HG03469 (cell line): ENCODE data around the gene IKBKE.

Experiments used
- ATAC-seq: cut with Tn5 transposase; IDR thresholded peaks from one replicate; pipeline ENCODE4 v1.9.1; 2021; ENCODE audit warnings: mild to moderate bottlenecking, moderate library complexity, moderate number of reproducible peaks; ENCODE audit not compliant: unreplicated experiment

The IKBKE gene

GRCh38 chr1:206495011-206495461 lies 24.8 kb downstream of the IKBKE start:
- no peak for ATAC-seq

DNA sequence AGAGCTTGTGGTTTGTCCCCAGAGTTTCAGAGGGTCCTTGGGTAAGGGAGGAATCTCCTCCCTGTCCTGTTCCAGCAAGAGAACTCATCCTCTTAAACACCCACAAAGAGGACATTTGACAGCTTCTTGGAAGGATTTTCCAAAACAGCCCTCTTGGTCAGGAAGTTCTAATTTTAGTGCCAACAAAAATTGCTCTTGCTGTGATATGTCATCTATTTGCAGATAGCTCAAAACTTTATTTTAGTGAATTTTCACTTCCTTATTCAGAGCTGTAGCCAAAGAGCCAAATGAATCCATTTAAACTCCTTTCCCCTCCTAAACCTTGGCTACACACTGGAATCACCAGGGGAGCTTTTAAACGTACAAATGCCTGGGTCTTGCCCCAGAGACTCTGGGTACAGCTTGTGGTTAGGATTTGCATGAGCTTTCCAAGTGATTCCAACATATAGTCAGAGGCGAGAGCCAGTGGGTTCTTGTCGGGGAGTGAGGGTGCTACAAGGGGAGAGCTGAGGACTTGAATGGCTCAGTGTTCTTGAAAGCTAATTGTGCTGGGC lies 25.3 kb downstream of the IKBKE start:
- no peak for ATAC-seq

GRCh38 chr1:206496131-206496793 lies 26.0 kb downstream of the IKBKE start:
- no peak for ATAC-seq

DNA sequence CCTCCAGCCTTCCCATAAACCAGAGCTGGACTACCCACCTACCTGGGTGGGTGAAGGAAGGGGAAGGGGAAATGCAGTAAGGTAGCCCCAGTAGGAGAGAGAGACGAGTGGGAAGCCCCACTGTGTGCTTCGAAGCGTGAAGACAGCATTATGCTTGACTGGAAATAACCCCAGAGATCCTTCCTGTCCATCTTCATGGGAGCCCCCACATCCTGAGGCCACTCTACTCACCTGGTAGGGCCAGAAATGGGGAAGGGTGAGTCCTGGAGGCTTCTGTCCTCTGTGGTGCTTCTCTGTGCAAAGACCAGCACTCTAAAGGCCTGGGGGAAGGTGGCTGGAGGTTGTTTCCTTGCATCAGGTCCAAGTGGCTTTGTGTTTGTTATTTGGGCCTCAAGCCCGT lies 27.1 kb downstream of the IKBKE start:
- no peak for ATAC-seq

GRCh38 chr1:206497774-206498173 lies 27.5 kb downstream of the IKBKE start:
- ATAC-seq: no peak

DNA sequence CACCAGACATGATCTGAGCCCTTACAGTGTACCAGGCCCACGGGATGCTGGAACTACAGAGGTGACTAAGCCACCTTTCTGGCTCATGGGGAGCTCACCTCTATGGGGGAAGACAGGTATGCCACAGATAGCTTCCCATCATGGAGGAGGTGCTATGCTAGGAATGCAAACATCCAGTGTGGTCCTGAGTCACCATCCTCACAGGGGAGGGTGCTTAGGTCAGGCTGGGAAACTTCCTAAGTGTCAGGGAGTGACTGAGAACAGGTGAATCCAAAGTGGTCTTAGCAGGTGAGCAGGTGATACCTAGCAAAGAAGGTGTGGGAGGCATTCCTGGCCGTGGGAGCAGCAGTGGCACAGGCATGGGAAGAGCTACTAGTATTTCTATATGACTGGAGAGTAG lies 28.4 kb downstream of the IKBKE start:
- ATAC-seq: no peak

GRCh38 chr1:206500046-206500445 lies 29.8 kb downstream of the IKBKE start:
- no peak for ATAC-seq

- no peak for ATAC-seq
These were observed 31.6 kb downstream of the IKBKE start for GRCh38 chr1:206501881-206502280.

DNA sequence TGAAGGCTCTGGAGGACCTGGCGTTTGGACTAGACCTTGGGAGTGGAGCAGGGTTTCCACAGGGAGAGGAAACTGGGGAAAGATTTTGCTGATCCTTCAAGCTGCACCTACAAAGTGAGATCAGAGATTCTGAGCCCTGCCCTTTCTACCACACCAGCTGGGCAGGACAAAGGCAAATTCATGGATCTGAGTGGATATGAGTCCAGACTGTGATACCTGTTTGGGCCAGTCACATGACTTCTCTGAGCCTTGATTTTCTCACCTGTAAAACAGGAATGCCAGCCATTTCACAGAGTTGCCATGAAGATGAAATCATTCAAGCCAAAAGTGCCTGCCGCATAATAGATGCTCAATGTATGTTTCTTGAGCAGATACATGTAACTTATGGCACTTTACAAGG lies 32.1 kb downstream of the IKBKE start:
- ATAC-seq: no peak

- no peak for ATAC-seq
These were observed 32.5 kb downstream of the IKBKE start for GRCh38 chr1:206502812-206503211.

DNA sequence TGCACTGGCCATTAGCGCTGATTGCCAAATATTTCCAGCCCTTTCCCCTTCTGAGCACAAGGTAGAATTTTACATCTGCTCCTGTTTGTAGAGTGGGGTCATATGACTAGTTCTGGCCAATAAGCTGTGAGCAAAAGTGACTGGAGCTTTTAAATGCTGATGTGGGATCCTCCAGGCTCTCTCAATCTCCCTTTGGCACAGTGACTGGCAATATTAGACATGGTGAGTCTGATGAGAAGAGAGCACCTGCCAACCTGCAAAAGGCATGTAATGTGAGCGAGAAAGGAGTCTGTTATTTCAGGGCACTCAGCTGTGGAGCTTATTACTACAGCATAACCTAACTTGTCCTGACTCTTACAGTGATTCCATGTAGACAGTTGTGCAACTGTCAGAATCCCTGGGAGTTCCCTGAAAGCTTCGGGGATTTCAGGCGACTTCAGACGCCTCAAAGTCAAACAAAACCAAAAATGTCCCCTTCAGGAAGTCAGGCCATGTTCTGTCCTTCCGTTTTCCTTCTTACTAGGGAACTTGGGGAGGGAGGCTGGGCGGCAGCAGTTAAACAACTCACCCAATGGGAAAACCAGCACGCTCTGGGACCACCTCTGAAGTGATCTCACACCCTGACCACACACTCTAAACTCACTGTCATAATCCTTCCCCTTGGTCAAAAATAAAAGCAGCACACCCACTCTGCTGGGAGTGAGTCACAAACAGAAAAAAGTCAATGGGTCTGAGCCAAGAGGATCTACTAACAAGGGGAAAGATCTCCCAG lies 33.5 kb downstream of the IKBKE start:
- ATAC-seq: peak; percentile 61

DNA sequence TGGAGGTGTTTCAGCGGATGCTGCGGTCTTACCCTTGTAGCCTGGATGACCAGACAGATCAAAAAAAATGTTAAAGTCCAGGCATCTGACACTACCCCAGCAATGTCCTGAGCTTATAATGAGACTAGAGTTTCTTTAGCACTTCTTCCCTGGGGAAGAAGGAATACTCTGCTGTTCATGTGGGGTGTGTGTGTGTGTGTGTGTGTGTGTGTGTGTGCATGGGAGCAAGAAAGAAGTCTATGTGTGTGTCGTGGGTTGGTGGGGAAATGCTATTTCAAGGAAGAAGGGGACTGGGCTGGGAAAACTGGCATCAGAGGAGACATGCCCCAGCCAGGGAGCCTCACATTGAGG lies 34.1 kb downstream of the IKBKE start:
- ATAC-seq: no peak

- ATAC-seq: no peak
These were observed 35.6 kb downstream of the IKBKE start for GRCh38 chr1:206505702-206506355.

- ATAC-seq: no peak
These were observed 36.4 kb downstream of the IKBKE start for GRCh38 chr1:206506405-206507283.

DNA sequence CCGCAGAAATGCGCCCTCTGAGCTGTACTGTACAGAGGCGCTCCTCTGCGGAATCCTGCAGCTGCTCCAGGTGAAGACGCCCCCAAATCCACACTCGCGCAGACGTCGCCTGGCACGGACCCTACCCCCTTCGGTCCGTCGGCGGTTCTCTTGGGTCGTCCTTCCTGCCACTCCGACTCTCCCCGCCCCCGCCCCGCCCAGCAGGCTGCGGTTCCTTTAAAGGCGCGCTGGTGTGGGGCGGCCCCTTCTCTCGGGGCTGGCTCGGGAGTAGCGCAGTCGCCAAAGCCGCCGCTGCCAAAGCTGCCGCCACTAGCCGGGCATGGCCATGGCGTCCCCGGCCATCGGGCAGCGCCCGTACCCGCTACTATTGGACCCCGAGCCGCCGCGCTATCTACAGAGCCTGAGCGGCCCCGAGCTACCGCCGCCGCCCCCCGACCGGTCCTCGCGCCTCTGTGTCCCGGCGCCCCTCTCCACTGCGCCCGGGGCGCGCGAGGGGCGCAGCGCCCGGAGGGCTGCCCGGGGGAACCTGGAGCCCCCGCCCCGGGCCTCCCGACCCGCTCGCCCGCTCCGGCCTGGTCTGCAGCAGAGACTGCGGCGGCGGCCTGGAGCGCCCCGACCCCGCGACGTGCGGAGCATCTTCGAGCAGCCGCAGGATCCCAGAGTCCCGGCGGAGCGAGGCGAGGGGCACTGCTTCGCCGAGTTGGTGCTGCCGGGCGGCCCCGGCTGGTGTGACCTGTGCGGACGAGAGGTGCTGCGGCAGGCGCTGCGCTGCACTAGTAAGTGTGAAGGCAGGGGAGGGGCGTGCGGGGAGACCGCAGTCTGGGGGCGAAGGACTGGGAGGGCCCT lies 37.2 kb downstream of the IKBKE start, which contains the start of gene RASSF5:
Gene RASSF5 (plus strand): TSS at position 248 of the 846 bp plus-strand sequence. CDS start 72 bp downstream, at position 320.
- ATAC-seq: no peak

GRCh38 chr1:206508130-206508889 lies 38.0 kb downstream of the IKBKE start:
- no peak for ATAC-seq

DNA sequence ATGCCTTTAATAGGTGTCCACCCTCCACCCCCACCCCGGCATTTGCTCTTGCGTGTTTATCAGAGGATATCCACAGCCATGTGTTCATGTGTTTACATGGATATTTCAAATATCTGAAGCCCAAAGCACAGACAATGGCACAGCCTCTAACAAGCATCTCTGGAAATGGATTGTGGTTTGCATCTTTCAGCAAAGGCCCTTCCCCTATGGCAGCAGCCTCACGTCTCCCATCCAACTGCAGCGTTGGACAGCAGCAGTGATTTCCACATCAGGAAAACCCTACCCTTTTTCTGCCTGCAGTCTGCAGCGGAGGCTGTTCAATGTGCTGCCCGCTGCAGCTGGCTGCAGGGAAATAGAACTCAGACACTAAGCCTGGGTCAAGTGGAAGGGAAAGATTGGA lies 38.7 kb downstream of the IKBKE start:
- no peak for ATAC-seq

- no peak for ATAC-seq
These were observed 39.5 kb downstream of the IKBKE start for GRCh38 chr1:206509612-206510257.
